Measurements from ENCODE around the gene ACSL6.
"Not testable (repeated sequence)": the region's sequence is repeated elsewhere in the genome, so short reads cannot be mapped to it uniquely, and the experiment has no call there.

Gene ACSL6

DNA sequence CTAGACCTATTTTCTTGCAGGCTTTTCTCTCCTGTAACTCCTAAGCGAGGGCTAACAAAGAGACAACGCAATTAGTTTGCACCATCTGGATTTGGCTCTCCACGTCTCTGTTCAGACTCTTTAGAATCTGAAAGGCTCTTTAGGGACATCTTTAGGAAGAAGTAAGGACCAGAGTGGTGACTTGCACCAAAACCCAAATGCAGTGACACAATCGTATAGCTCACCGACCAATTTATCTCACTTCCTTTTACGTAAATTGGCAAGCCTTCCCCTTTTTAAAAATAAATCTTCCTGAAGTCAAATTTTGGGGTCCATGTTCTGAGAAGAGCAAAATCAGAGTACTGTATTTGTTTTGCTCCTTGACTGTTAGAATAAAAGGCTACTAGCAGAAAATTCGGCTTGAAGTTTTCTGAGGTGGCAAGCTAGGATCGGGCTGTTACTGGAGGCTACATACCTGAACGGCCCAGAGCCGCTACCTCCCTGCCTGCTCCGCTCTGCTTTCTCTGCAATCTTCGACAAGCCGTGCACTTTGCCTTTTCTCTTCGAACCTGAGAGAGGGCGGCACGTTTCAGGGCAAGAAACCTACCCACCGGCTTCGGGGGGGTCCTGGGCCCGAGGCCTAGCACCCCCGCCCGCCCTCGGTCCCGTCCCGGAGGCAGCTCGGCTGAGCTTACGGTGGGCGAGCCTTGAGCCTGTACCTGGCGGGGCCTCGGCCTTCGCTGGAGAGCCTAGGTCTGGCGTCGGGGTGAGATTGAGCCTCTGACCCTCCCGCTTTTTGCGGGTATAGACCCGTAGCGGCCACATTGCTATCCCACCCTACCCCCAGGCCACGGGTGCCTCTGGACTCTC lies 66.5 kb downstream of the ACSL6 start:
- no peak for DNase-seq (ENCODE audit: low read depth in 3 of 3, low spot score in 1 of 3)

DNA sequence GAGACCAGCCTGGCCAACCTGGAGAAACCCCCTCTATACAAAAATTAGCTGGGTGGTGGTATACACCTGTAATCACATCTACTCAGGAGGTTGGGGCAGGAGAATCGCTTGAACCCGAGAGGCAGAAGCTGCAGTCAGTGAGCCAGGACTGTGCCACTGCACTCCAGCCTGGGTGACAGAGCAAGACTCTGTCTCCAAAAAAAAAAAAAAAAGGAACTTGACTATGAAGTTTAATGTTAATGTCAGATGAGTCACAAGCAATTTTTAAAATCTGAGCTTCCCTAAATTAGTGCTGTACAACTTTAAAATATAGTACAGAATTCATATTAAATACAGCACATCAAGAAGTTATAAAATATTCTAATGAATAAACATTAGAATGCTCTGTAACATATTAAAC lies 67.5 kb downstream of the ACSL6 start:
- no peak for DNase-seq (ENCODE audit: low read depth in 3 of 3, low spot score in 1 of 3)

DNA sequence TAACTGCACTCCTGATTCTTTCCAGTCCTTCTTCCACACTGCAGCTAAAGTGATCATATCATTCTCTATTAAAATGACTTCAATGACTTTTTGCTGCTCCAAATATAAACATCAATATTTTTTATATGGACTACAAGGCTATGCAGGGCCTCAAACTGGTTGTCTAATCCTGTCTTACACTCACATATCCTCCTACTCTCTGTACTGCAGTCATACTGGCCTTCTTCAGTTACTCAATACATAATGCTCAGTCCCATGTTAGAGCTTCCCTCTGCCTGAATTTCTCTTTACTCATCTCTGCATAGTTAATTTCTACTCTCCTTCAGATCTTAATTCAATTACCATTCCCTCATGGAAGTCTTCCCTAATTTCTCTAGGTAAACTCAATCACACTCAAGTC lies 69.4 kb downstream of the ACSL6 start:
- DNase-seq (ENCODE audit: low read depth in 3 of 3, low spot score in 1 of 3), result no peak

DNA sequence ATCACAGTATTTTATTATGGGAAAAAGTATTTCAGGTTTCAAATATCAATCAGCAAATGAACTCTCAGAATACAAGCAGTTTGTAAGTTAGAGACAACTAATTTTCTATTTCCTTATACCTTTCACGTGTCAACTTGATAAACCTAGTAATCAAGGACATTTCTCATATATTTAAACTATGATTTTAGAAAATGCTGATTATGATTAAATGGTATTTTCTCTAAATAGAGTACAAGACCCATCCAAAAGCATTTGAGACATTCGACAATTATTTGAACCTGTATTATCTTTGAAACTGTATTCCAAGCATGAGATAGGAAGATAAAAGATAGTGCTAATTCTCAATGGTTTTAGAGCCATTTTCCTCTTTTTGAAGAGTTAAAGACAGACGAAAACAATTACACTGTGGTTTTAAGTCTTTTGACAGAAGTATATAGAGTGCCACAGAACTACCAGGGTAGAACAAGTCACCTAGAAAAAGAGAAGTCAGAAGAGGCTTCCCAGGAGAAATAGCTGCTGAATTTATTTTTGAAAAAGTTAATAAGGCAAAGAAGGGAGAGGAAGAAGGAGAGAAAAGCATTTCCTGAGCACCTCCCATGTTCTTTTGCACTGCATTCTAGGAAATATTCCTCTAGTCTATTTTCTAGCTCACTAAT lies 71.6 kb downstream of the ACSL6 start:
- DNase-seq (ENCODE audit: low read depth in 3 of 3, low spot score in 1 of 3), result no peak

DNA sequence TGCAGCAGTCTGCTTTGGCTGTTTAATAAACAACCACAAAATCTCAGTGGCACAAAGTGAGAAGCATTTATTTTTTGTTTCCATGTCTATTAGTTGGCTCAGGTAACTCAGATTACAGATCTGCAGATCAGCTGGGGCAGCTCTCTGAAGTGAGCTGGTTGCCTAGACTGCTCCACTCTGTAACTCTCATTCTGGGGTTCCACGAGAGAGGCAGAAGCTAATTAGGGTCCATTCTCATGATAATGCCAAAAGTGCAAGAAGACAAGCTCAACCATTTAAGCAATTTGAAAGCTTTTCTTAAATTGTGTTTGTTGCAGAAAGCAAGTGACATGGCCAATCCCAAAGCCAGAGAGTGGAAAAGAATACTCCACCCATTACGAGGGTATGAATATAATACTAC lies 79.2 kb downstream of the ACSL6 start:
- no peak for DNase-seq (ENCODE audit: low read depth in 3 of 3, low spot score in 1 of 3)

DNA sequence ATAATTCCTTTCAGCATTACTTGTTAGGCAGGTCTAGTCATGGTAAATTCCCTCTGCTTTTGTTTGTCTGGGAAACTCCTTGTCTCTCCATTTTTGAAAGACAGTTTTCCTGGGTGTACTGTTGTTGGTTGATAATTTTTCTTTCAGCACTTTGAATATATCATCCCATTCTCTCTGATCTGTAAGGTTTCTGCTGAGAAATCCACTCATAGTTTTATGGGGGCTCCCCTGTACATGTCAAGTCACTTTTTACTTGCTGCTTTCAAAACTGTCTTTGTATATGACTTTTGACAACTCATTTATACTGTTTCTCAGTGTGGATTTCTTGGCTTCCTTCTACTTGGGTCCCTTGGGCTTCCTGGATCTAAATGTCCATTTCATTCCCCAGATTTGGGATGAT lies 82.5 kb downstream of the ACSL6 start:
- no peak for DNase-seq (ENCODE audit: low read depth in 3 of 3, low spot score in 1 of 3)

DNA sequence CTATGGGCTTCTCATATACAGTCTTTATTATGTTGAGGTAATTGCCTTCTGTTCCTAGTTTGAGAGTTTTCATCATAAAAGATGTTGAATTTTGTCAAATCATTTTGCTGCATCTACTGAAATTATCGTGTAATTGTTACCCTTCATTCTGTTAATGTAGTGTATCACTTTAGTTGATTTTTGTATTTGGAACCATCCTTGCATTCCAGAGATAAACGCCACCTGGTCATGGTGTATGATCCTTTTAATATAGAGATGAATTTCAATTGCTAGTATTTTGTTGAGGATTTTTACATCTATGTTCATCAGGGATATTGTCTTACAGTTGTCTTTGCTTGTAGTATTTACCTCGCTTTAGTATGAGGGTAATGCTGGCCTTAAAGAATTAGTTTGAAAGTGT lies 85.3 kb downstream of the ACSL6 start:
- no peak for DNase-seq (ENCODE audit: low read depth in 3 of 3, low spot score in 1 of 3)

DNA sequence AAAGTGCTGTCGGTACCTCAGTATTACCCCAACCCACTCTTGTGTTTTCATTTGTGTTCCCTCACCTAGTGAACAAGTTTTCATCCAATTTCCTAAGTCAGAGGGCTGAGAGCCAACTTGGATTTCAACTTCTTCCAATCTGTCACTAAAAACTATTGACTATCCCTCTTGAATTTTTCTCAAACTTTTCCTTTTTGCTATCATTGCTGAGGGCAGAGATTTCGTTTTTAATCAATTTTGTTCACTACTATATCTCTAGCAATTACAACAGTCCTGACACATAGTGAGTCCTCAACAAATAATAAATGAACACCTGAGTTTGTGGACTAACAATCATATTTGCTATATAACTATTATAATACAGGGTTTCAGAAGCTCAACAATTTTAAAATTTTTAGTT lies 95.0 kb downstream of the ACSL6 start:
- DNase-seq (ENCODE audit: low read depth in 3 of 3, low spot score in 1 of 3), result no peak

DNA sequence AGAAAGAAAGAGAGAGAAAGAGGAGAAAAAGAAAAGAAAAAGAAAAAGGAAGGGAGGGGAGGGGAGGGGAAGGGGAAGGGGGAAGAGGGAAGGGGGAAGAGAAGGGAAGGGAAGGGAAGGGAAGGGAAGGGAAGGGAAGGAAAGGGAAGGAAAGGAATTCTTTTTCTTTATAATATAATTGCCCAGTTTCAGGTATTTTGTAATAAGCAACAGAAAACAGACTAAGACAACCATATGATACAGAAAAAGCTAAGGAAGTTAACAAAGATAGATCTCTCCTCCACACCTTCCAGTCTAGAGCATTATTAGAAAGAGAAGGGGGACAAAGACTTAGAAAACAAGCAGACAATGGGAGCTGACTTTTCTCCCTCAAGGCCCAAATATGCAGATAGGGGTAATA lies 97.0 kb downstream of the ACSL6 start:
- DNase-seq (ENCODE audit: low read depth in 3 of 3, low spot score in 1 of 3), result no peak

DNA sequence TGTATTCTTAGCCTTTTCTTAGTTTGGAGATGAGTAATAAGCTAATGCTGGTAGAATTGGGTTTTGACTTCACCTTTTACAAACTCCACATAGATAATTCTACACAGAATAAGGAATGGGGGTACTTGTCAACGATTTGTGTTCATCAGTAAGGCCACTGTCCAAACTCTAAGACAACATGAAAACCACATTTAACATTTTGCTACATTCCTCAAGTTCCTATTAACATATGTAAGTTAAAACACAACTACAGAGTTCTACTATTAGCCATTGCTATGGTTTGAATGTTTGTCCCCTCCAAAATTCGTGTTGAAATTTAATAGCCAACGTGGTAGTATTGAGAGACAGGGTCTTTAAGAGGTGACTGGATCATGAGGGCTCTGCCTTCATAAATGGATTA lies 97.9 kb downstream of the ACSL6 start:
- DNase-seq (ENCODE audit: low read depth in 3 of 3, low spot score in 1 of 3), result no peak

DNA sequence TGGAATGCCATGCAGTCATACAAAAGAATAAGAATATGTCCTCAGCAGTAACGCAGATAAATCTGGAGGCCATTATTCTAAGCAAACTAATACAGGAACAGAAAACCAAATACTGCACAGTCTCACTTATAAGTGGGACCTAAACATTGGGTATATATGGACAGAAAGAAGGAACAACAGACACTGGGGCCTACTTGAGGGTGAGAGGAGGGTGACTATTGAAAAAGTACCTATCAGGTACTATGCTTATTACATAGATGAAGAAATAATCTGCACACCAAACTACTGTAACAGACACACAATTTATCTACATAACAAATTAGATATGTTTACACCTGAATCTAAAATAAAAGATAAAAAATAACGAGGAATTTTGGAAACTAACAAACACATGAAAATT lies 104.8 kb downstream of the ACSL6 start:
- no peak for DNase-seq (ENCODE audit: low read depth in 3 of 3, low spot score in 1 of 3)

DNA sequence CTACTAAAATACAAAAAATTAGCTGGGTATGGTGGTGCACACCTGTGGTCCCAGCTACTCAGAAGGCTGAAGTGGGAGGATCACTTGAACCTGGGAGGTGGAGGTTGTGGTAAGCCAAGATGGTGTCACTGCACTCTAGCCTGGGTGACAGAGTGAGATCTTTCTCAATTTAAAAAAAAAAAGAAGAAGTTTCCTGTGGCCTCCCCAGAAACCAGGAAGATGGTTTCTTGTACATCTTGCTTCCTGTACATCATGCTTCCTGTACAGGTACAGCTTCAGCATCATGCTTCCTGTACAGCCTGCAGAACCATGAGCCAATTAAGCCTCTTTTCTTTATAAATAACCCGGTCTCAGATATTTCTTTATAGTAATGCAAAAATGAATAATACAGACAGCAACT lies 109.2 kb downstream of the ACSL6 start:
- not testable (repeated sequence) for DNase-seq (ENCODE audit: low read depth in 3 of 3, low spot score in 1 of 3)
